Gastroesophageal sphincter (tissue), 4 donors: Measurements from ENCODE around the gene LYST. TPM values are rescaled to one million over a fixed set of nuclear protein-coding genes. Genes with fewer than 3 reads are reported as not detected.

ENCODE experiments used
- ATAC-seq: fragments of 150-250 bp; one replicate; pipeline ENCODE4 v1.9.1; 2016; ENCODE audit warnings: mild to moderate bottlenecking, moderate library complexity
- H3K27ac ChIP-seq, 4 donors: fragments of 200-600 bp; sonication (generic) in 3 of 4; 1 replicate in 3 of 4; 2 replicates in 1 of 4; pipeline ENCODE4 v1.5.1; 2016 to 2019
- H3K27me3 ChIP-seq: fragments of 200-600 bp; sonication (generic); one replicate; pipeline ENCODE4 v1.5.1; 2019
- H3K36me3 ChIP-seq, 2 donors: fragments of 200-600 bp; sonication (generic); one replicate each; pipeline ENCODE4 v1.5.1; 2019; ENCODE audit warnings: control low read depth in 1 of 2
- H3K4me1 ChIP-seq, 3 donors: fragments of 200-600 bp; sonication (generic); 1 replicate in 2 of 3; 2 replicates in 1 of 3; pipeline ENCODE4 v1.5.1; 2016 to 2019; ENCODE audit warnings: control low read depth in 2 of 3
- H3K4me3 ChIP-seq, 2 donors: fragments of 200-600 bp; sonication (generic); one replicate each; pipeline ENCODE4 v1.5.1; 2019; ENCODE audit warnings: mild to moderate bottlenecking in 1 of 2, moderate library complexity in 1 of 2
- H3K9me3 ChIP-seq, 3 donors: fragments of 200-600 bp; sonication (generic); one replicate each; pipeline ENCODE4 v1.5.1; 2017 to 2019; ENCODE audit warnings: control low read depth in 2 of 3
- EP300 ChIP-seq: sonication (generic); formaldehyde crosslinking; IDR thresholded peaks from one replicate; pipeline ENCODE4 v1.6.1; 2017; ENCODE audit warnings: antibody characterized with exemption, mild to moderate bottlenecking
- POLR2A ChIP-seq, 2 donors: fragments of 450-650 bp; IDR thresholded peaks; one replicate each; pipeline ENCODE4 v1.6.1; 2017; ENCODE audit warnings: antibody characterized with exemption in 2 of 2, mild to moderate bottlenecking in 2 of 2, moderate library complexity in 1 of 2
- POLR2AphosphoS5 ChIP-seq: sonication (generic); formaldehyde crosslinking; IDR thresholded peaks from one replicate; pipeline ENCODE4 v1.6.1; 2017; ENCODE audit warnings: antibody characterized with exemption
- WGBS, 2 donors: methylation state at CpG; one replicate each; pipeline ENCODE4 v1.1.5; 2018; ENCODE audit warnings: low coverage in 1 of 2; 5-methylcytosine and 5-hydroxymethylcytosine counted together
- total RNA-seq, 4 donors: library from RNA; depleted of rRNA; stranded (reverse); fragments of >200 nt; gene quantifications; one replicate each; pipeline ENCODE4 v1.1.0, GENCODE V29; 2016
- TF ChIP-seq, protein P1 (sequence below), 4 experiments: fragments of 200-600 bp in 2 of 4; fragments of 450-650 bp in 2 of 4; sonication (generic) in 1 of 4; IDR thresholded peaks; one replicate each; pipeline ENCODE4 v1.5.1; 2017 to 2019; ENCODE audit warnings: antibody characterized with exemption in 4 of 4, mild to moderate bottlenecking in 2 of 4, moderate library complexity in 2 of 4

The LYST gene
- total RNA-seq, 4 donors from 2014 or later, result 27.4 to 63.5 (median 31.4) TPM

DNA sequence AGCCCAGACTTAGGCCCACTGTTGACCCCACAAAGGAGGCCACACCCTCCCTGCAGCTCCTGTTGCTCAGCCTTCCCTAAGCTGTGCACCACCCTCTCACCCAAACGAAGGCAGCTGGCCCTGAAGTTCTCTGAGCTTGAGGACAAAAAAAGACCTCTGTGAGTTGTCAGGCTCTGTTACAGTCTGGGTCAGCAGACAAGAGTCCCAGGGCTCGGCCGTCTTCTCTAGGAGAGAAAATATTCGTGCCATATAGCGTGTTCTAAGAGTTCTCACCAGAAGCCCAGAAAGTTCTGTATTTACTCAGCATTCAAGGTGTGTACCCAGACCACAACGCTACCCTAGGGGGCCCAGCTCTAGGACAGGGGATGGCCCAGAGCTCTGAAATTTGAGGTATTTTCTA is 25.5 kb upstream of the LYST start:
- Histone ChIP-seq H3K36me3 (no peaks in the 10 kb centered on the region), H3K4me1 (no peaks in the 10 kb centered on the region), H3K4me3 (no peak overlapping the region), H3K27ac (no peak overlapping the region), H3K27me3 (no peaks in the 10 kb centered on the region), H3K9me3 (no peaks in the 10 kb centered on the region)
- no peak for ATAC-seq
- no peak for TF ChIP-seq POLR2A (IDR thresholded peaks at IDR 0.05)
- WGBS, 2 donors, result 80 to 96% methylated on average over 3 to 4 of the region's 6 CpGs

DNA sequence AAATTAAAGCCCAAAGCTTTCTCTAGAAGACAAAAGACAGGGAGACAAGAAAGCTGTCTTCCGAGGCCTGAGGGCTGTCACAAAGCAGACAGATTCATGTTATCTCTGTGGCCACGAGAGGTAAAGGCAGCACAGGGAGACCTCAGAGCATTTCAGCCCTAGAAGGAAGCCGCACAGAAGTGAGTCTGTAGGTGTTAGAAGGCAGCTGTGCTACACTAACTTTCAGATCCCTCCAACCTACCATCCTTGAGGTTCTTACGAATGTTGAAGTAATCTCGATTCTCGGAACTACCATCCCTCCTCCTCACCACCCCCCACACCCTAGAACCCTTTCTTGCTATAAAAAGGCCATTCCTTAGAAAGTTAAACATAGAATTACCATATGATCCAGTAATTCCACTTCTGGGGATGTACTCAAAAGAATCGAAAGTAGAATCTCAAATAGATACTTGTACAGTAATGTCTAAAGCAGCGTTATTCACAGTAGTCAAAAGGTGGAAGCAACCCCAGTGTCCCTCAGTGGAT is 21.5 kb upstream of the LYST start:
- Histone ChIP-seq H3K9me3 (no peaks in the 10 kb centered on the region), H3K27me3 (no peaks in the 10 kb centered on the region), H3K27ac (no peak overlapping the region), H3K4me3 (no peak overlapping the region), H3K36me3 (no peaks in the 10 kb centered on the region), H3K4me1 (peaks cover 0 to 7% (median 0%) of the 10 kb centered on the region in 3 donors)
- TF ChIP-seq EP300 (no peak), POLR2A (IDR thresholded peaks at IDR 0.05) (no peak), POLR2AphosphoS5 (no peak)
- TF ChIP-seq, protein P1, sequence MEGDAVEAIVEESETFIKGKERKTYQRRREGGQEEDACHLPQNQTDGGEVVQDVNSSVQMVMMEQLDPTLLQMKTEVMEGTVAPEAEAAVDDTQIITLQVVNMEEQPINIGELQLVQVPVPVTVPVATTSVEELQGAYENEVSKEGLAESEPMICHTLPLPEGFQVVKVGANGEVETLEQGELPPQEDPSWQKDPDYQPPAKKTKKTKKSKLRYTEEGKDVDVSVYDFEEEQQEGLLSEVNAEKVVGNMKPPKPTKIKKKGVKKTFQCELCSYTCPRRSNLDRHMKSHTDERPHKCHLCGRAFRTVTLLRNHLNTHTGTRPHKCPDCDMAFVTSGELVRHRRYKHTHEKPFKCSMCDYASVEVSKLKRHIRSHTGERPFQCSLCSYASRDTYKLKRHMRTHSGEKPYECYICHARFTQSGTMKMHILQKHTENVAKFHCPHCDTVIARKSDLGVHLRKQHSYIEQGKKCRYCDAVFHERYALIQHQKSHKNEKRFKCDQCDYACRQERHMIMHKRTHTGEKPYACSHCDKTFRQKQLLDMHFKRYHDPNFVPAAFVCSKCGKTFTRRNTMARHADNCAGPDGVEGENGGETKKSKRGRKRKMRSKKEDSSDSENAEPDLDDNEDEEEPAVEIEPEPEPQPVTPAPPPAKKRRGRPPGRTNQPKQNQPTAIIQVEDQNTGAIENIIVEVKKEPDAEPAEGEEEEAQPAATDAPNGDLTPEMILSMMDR (IDR thresholded peaks at IDR 0.05), result no peak
- WGBS, 2 donors, result 83 to 97% methylated on average over 6 to 8 of the region's 8 CpGs
- ATAC-seq, result no peak

DNA sequence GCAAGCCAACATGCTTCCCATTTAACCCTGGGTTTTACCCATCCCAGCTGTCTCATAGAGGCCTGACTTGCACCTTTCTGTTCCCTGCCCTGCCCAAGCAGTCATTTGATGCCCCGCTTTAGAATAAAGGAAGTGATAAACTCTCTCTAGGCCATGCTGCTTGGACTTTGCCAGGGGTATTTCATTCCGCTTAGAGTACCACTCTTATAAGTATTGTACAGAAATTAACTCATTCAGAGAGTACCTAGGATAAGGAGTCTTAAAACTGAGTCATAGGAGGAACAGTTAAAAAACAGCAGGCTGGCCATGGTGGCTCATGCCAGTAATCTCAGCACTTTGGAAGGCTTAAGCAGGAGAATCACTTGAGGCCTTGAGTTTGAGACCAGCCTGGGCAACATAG is 21.0 kb upstream of the LYST start:
- no peaks in the 10 kb centered on the region for H3K9me3 ChIP-seq
- H3K27me3 ChIP-seq, result no peaks in the 10 kb centered on the region
- WGBS, 2 donors, result 75 to 95% methylated on average over 1 to 2 of the region's 2 CpGs
- no peak overlapping the region for H3K4me3 ChIP-seq
- ATAC-seq, result no peak
- no peak for TF ChIP-seq POLR2A (IDR thresholded peaks at IDR 0.05)
- TF ChIP-seq, protein P1 (IDR thresholded peaks at IDR 0.05), result no peak
- TF ChIP-seq POLR2AphosphoS5, result no peak
- no peak for TF ChIP-seq EP300
- no peaks in the 10 kb centered on the region for H3K36me3 ChIP-seq
- H3K4me1 ChIP-seq, result peaks cover 0 to 13% (median 0%) of the 10 kb centered on the region in 3 donors
- H3K27ac ChIP-seq, result no peak overlapping the region

DNA sequence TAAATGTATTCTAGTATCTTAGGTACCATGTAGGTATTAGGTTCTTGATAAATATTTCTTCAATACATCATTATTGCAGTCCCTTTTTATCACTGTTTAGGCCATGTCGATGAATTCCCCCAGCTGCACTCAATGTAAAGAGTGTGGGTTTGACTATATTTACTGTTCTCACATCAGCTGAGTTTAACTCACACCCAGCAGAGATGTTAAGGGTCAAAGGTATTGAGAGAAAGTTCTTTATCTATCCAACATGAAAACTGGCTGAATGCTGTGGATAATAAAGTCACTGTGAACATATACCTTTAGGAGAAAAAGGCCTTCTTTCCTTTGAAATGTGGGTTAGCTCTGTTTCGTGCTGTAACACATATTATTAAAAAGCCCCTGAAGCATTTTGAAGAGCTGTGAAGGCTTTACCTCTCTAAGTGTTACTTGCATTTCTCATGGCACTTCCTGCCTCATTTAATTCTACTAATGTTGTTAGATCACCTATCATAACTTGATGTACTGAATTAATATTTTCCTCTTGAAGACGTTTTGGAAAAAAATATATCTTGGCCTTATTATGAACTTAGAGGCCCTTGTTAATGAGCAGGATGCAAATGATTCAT is 19.1 kb upstream of the LYST start:
- H3K36me3 ChIP-seq, result no peaks in the 10 kb centered on the region
- TF ChIP-seq POLR2A (IDR thresholded peaks at IDR 0.05), result no peak
- TF ChIP-seq, protein P1 (IDR thresholded peaks at IDR 0.05), result no peak
- no peak for TF ChIP-seq EP300
- TF ChIP-seq POLR2AphosphoS5, result no peak
- peaks cover 0 to 14% (median 0%) of the 10 kb centered on the region in 3 donors for H3K4me1 ChIP-seq
- WGBS, 2 donors, result 62 to 71% methylated on average over 3 of the region's 3 CpGs
- no peak overlapping the region for H3K4me3 ChIP-seq
- ATAC-seq, result no peak
- H3K27me3 ChIP-seq, result no peaks in the 10 kb centered on the region
- no peaks in the 10 kb centered on the region for H3K9me3 ChIP-seq
- no peak overlapping the region for H3K27ac ChIP-seq

DNA sequence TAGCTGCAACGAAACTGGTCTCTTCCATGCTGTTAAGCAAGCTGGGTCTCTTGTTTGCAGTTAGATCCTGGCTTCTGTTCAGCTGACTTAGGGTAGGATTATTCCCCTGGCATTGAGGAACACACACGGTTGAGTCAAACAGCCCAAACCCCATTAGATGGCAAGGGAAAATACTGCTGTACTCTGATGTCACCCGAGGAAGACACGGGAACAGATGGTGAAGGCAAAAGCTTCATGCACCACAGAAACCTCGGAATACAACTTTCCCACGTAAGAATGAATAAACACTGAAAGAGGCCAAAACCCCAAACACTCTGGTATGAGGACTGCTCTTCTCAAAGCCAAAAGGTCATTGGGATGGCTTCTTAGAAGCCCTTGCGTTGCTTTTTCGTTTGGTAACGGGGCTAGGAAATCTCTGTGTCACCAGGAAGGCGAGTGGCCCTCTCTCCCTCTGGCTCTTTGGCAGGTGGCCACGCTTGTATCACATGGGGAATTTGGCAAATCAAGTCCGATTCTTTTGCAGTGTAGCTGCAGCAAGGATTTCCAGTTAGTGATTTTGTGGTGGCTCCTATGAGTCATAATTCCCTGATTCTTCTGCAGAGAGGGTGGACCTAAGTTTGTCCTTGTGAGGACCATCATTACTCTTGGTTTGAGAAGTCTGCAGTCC is 16.7 kb upstream of the LYST start:
- no peaks in the 10 kb centered on the region for H3K9me3 ChIP-seq
- TF ChIP-seq POLR2A (IDR thresholded peaks at IDR 0.05) (no peak), POLR2AphosphoS5 (peak; percentile 82), EP300 (no peak)
- TF ChIP-seq, protein P1 (IDR thresholded peaks at IDR 0.05), result no peak
- H3K27ac ChIP-seq, result peak overlapping the region in 3 of 4 donors; percentile 61 to 63 (median 61)
- peak; percentile 89 for ATAC-seq
- H3K27me3 ChIP-seq, result no peaks in the 10 kb centered on the region
- no peaks in the 10 kb centered on the region for H3K36me3 ChIP-seq
- H3K4me3 ChIP-seq, result peak overlapping the region in 1 of 2 donors; percentile 31
- WGBS, 2 donors, result 11 to 13% methylated on average over 5 to 9 of the region's 12 CpGs
- peaks cover 0 to 14% (median 0%) of the 10 kb centered on the region in 3 donors for H3K4me1 ChIP-seq
